T-helper 2 cell treated with Interferon-gamma antibody and Interleukin-4, amounts not matched to agents 5 μg/mL and 100 μg/mL, for 36 hours (primary cell): ENCODE measurements around the gene CRP.

ENCODE experiments used
- DNase-seq: peaks from one replicate; pipeline ENCODE4 v3.0.0; 2021; ENCODE audit warnings: low spot score
- H3K27ac Mint-ChIP-seq: one replicate; pipeline ENCODE4 v1.8.0; 2021; ENCODE audit warnings: mild to moderate bottlenecking, mixed read lengths
- H3K27me3 Mint-ChIP-seq: one replicate; pipeline ENCODE4 v1.8.0; 2021; ENCODE audit warnings: low read depth, mixed read lengths
- H3K36me3 Mint-ChIP-seq: one replicate; pipeline ENCODE4 v1.8.0; 2021; ENCODE audit warnings: low read depth, mixed read lengths
- H3K4me1 Mint-ChIP-seq: one replicate; pipeline ENCODE4 v1.8.0; 2021; ENCODE audit warnings: low read depth, mixed read lengths
- H3K4me3 Mint-ChIP-seq: one replicate; pipeline ENCODE4 v1.8.0; 2022; ENCODE audit warnings: mild to moderate bottlenecking, moderate library complexity, mixed read lengths
- H3K9me3 Mint-ChIP-seq: one replicate; pipeline ENCODE4 v1.8.0; 2021; ENCODE audit warnings: mixed read lengths

CRP gene

GRCh38 chr1:159719990-159720389 lies 5.6 kb upstream of the CRP start:
- no peak overlapping the region for H3K4me3 Mint-ChIP-seq
- H3K27ac Mint-ChIP-seq: no peak overlapping the region
- no peaks in the 10 kb centered on the region for H3K27me3 Mint-ChIP-seq
- no peak for DNase-seq
- H3K9me3 Mint-ChIP-seq: peaks cover 38% of the 10 kb centered on the region
- no peaks in the 10 kb centered on the region for H3K4me1 Mint-ChIP-seq
- H3K36me3 Mint-ChIP-seq: no peaks in the 10 kb centered on the region

GRCh38 chr1:159715855-159716254 lies 1.5 kb upstream of the CRP start:
- Mint-ChIP-seq H3K9me3 (peaks cover 20% of the 10 kb centered on the region), H3K36me3 (no peaks in the 10 kb centered on the region), H3K4me3 (no peak overlapping the region), H3K27me3 (no peaks in the 10 kb centered on the region), H3K4me1 (no peaks in the 10 kb centered on the region), H3K27ac (no peak overlapping the region)
- DNase-seq: no peak

DNA sequence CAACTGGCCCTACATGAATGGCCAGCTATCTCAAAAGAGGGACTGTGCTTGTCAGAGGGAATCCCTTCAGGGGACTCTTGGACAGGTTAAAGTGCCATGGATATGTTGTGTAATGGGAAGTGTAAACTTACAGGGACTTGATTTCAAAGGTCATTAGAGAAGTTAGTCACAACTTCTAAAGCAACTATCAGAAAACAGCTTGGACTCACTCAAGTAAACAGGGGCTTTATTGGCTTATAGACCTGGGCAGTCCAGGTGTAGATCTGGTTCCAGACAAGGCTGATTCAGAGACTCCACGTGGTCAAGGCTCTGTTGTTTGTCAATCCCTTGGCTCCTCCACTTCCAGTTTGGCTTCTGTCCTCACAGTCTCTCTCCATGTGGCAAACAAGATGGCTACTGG lies 2.3 kb downstream of the CRP start:
- Mint-ChIP-seq H3K4me3 (no peak overlapping the region), H3K36me3 (no peaks in the 10 kb centered on the region)

DNA sequence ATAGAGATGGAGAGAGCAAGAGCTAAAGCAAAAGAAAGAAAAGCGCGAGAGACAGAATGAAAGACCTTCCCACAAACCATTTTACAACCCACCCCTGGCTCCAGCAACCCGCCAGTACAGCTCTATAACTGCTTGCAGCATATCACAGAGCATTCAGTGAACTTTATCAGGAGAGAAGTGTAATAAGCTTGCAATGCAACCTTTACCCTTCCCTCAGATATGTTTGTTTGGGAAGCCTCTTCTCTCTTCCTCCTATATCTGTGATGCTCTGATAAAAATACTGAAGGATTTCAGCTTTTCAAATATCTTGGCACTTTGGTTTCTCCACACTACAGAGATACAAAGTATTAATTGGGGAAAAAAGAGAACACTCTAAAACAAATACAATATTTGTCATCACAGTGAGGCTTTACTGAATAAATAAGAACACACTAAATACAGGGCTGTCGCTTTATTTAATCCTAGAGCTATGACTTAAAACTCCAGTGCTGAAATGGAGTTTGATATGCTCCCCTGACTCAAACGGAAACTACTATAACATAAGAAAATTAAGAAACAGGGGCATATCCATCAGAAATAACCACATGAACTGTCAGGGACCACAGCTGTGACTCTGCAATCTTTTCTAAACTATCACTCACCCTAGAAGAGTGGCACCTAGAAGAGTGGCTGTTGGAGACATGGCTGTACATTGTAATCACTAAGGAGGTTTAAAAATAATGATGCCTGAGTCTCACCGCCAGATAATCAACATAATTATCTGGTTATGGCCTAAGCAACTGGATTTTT lies 6.7 kb downstream of the CRP start:
- H3K4me1 Mint-ChIP-seq: no peaks in the 10 kb centered on the region
- no peak overlapping the region for H3K27ac Mint-ChIP-seq
- no peaks in the 10 kb centered on the region for H3K9me3 Mint-ChIP-seq
- no peak overlapping the region for H3K4me3 Mint-ChIP-seq
- no peak for DNase-seq
- no peaks in the 10 kb centered on the region for H3K27me3 Mint-ChIP-seq
- no peaks in the 10 kb centered on the region for H3K36me3 Mint-ChIP-seq

More for the DNA sequence above, 2.3 kb downstream of the CRP start:
- H3K9me3 Mint-ChIP-seq: no peaks in the 10 kb centered on the region
- no peaks in the 10 kb centered on the region for H3K4me1 Mint-ChIP-seq
- H3K27ac Mint-ChIP-seq: no peak overlapping the region
- no peaks in the 10 kb centered on the region for H3K27me3 Mint-ChIP-seq
- DNase-seq: no peak

DNA sequence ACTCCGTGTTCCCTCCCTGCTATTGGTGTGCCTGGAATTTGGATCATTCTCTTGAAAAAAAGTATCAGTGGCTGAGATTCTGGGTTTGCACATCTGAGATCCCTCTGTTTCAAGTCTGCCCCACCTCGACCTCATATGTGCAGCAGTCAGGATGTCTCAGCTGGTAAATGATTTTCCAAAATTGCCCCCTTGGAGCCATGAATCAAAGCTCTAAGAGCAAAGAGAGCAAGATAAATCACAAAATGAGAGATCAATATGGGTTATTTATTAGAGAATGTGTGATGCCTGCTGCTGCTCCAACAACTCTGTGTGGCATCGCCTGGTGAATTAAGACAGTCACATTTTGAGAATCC lies 8.5 kb downstream of the CRP start:
- Mint-ChIP-seq H3K4me3 (no peak overlapping the region), H3K4me1 (no peaks in the 10 kb centered on the region), H3K36me3 (no peaks in the 10 kb centered on the region), H3K27me3 (no peaks in the 10 kb centered on the region), H3K27ac (no peak overlapping the region), H3K9me3 (no peaks in the 10 kb centered on the region)
- no peak for DNase-seq

DNA sequence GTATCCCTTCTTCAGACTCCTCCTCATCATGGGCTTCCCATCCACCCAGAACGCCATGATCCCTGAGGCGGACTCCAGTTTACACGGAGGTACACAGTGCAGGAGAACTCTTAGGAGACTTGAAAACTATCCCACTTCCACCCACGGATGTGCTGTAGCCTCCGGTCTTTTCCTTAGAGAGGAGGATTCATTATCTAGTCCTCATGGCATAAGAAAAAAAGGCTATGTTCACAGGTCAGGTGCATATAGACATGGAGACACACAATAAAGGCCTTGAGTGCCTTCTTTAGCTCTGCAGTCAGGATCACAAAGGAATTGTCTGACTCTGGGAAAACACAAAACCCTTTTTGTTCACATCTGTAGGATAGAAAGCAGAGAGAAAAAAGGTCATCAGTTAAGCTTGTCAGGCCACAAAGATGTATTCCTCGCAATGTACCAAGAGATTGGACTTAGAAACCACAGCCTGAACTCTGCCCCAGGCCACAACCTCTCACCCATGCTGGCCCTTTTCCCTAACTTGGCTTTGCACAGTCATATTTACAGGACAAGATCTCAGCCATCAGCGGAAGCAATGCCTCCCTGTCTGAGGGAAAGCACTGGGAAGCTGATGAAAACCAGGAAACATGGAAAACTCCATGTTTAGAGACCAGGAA lies 9.0 kb downstream of the CRP start:
- Mint-ChIP-seq H3K4me3 (no peak overlapping the region), H3K9me3 (no peaks in the 10 kb centered on the region), H3K27me3 (no peaks in the 10 kb centered on the region), H3K36me3 (no peaks in the 10 kb centered on the region), H3K4me1 (no peaks in the 10 kb centered on the region), H3K27ac (no peak overlapping the region)
- DNase-seq: no peak

- DNase-seq: no peak
- H3K4me1 Mint-ChIP-seq: no peaks in the 10 kb centered on the region
- no peak overlapping the region for H3K4me3 Mint-ChIP-seq
- H3K27me3 Mint-ChIP-seq: no peaks in the 10 kb centered on the region
- no peaks in the 10 kb centered on the region for H3K9me3 Mint-ChIP-seq
- no peak overlapping the region for H3K27ac Mint-ChIP-seq
- H3K36me3 Mint-ChIP-seq: no peaks in the 10 kb centered on the region
Observed at GRCh38 chr1:159704481-159704880, 9.9 kb downstream of the CRP start.

DNA sequence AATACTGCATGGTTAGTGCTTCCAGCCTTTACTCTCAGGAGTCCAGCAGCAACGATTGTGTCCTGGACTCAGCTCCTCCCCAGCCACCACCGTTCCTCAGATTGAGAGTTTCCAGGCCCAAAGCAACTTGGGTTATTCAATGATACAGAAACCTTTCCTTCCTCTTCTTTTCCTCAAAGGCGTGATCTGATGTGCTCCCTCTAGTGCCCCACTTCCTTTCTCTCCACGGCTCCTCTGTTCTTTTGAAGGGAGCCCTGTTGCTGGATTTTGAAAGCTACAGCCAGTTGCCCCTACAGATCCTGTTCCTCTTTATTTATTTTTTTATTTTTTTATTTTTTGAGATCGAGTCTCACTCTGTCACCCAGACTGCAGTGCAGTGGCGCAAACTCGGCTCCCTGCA lies 14.1 kb downstream of the CRP start:
- no peaks in the 10 kb centered on the region for H3K36me3 Mint-ChIP-seq
- peaks cover 2% of the 10 kb centered on the region for H3K27me3 Mint-ChIP-seq
- H3K4me1 Mint-ChIP-seq: no peaks in the 10 kb centered on the region
- no peaks in the 10 kb centered on the region for H3K9me3 Mint-ChIP-seq
- no peak for DNase-seq
- H3K27ac Mint-ChIP-seq: no peak overlapping the region
- H3K4me3 Mint-ChIP-seq: no peak overlapping the region

- Mint-ChIP-seq H3K4me3 (no peak overlapping the region), H3K36me3 (no peaks in the 10 kb centered on the region), H3K4me1 (no peaks in the 10 kb centered on the region), H3K9me3 (no peaks in the 10 kb centered on the region), H3K27ac (no peak overlapping the region), H3K27me3 (peaks cover 2% of the 10 kb centered on the region)
- no peak for DNase-seq
Observed at GRCh38 chr1:159699653-159700052, 14.7 kb downstream of the CRP start.

- no peak overlapping the region for H3K4me3 Mint-ChIP-seq
- no peaks in the 10 kb centered on the region for H3K9me3 Mint-ChIP-seq
- H3K27ac Mint-ChIP-seq: no peak overlapping the region
- no peaks in the 10 kb centered on the region for H3K36me3 Mint-ChIP-seq
- peaks cover 2% of the 10 kb centered on the region for H3K27me3 Mint-ChIP-seq
- no peak for DNase-seq
- no peaks in the 10 kb centered on the region for H3K4me1 Mint-ChIP-seq
Observed at GRCh38 chr1:159699246-159699645, 15.1 kb downstream of the CRP start.

DNA sequence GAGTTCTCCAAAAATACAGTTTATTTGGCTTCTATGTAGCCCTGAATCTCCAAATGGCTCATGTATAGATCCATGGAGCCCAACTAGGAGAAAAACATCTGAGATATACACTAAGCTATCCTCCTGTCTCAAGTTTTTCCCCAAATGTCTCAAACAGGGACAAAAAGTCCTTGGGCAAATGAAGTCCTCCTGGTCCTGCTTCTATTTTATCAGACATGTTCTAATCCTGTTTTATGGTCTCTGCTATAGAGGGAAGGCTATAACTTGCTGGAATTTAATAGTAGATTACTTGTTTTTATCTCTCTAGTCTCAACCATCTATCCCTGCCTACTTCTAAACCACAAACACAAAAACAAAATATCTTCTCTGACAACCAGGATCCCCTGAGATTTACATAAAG lies 26.9 kb downstream of the CRP start:
- no peak overlapping the region for H3K27ac Mint-ChIP-seq
- H3K4me3 Mint-ChIP-seq: no peak overlapping the region
- DNase-seq: no peak
- H3K9me3 Mint-ChIP-seq: no peaks in the 10 kb centered on the region
- H3K36me3 Mint-ChIP-seq: no peaks in the 10 kb centered on the region
- peaks cover 8% of the 10 kb centered on the region for H3K27me3 Mint-ChIP-seq
- H3K4me1 Mint-ChIP-seq: no peaks in the 10 kb centered on the region

DNA sequence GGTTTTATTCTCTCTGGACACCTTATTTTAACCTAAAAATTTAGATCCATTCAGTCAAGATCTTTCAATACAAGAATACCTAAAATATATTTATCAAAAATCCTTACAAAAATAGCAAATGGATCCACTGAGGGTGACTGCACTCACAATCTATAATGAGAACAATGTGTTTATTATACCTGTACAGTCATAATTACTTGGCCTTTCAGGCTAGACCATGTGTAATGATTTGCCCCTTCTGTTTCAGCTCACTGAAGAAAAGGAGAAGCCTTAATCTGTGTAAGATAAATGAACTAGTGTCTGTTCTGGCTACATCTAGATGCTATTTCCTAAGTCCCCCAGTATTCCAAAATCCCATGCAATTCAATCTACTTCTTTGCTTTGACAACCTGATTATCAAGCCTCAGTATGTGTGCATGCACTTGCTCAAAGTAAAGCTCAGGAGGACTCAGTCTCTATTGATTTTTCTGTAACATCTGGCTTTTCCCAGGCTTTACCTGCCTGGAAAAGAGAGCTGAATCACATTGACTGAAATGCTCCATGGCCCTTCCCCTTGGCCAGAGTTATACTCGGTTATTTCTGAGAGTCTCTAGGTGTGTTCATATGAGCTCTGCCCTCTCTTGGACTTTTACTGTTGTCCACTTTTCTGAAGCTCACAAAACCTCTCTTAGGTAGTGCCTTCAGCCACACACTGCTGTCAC lies 27.6 kb downstream of the CRP start:
- H3K27ac Mint-ChIP-seq: no peak overlapping the region
- H3K9me3 Mint-ChIP-seq: no peaks in the 10 kb centered on the region
- H3K4me3 Mint-ChIP-seq: no peak overlapping the region
- no peak for DNase-seq
- H3K36me3 Mint-ChIP-seq: no peaks in the 10 kb centered on the region
- H3K4me1 Mint-ChIP-seq: no peaks in the 10 kb centered on the region
- H3K27me3 Mint-ChIP-seq: peaks cover 5% of the 10 kb centered on the region

- Mint-ChIP-seq H3K36me3 (no peaks in the 10 kb centered on the region), H3K9me3 (no peaks in the 10 kb centered on the region), H3K4me1 (no peaks in the 10 kb centered on the region), H3K4me3 (no peak overlapping the region), H3K27me3 (peaks cover 2% of the 10 kb centered on the region), H3K27ac (no peak overlapping the region)
- DNase-seq: no peak
Observed at GRCh38 chr1:159678939-159679338, 35.5 kb downstream of the CRP start.

DNA sequence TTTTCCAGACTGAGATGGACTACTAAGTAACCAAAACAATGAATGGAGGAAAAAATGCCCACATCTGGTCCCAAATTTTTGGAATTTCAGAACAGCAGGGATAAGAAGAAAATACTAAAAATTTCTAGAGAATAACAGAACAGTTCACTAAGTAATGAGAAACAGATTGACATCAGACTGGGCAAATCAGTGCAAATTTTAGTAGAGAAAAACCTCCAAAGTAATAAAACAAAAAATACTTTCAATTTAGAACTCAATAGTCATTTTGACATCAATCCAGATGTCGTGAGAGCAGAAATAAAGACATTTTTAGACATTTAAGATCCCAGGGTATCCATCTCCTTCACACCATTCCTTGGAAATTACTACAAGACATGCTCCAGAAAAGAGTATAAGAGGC lies 39.3 kb downstream of the CRP start:
- H3K27me3 Mint-ChIP-seq: peaks cover 2% of the 10 kb centered on the region
- no peaks in the 10 kb centered on the region for H3K9me3 Mint-ChIP-seq
- DNase-seq: no peak
- no peaks in the 10 kb centered on the region for H3K36me3 Mint-ChIP-seq
- H3K27ac Mint-ChIP-seq: no peak overlapping the region
- no peaks in the 10 kb centered on the region for H3K4me1 Mint-ChIP-seq
- H3K4me3 Mint-ChIP-seq: no peak overlapping the region
